Measurements from ENCODE around the gene ERLIN1. TPM values are rescaled to one million over a fixed set of nuclear protein-coding genes. Genes with fewer than 3 reads are reported as not detected.

Gene ERLIN1
- total RNA-seq: 28.3 and 39.2 TPM in 2 replicates

DNA sequence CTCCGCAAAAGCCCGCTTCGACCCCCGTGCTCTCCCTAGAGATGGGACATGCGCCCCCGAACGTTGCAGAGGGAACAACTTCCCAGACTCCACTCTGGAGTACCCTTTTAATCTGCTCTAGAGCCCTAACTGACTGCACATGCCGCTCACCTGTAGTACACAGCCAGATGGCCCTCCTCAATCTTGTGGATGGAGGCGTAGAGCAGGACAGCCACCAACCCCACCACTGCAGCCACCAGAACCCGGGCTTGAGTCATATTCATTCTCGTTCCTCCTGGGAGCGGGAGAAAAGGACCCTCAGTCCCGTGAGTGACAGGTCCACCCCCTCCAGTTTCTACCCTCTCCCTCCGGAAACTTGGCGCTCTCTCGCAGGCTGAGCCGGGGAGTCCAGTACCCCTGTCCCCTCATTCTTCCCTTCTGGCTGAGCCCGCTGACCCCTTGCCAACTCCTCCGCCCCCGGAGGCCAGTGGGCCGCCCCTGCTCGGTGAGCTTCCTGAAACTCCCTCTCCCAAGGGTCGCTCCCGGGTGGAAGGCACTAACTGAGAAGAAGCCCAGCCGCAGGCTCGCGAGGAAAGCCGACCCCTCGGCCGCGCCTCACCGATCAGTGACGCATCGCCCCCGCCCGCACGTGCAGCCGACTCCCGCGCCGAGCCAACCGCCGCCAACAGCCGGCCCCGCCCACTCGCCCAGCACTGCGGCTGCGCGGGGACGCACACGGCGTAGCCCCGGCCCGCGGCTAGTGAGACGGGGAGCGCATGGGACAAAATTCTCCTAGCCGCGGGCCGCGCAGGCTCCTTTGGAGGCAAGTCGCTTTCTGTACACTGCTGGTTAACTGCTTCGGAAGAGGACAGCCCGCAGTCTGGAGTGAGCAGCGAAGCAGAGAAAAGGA lies at the start of gene ERLIN1:
Gene ERLIN1, minus strand, starts transcription at position 666 of the 889 bp plus-strand sequence. Its CDS starts 403 bp downstream, at position 263.

Other genes starting within 250 kb of the ERLIN1 start
- gene DNMBP, start 176.1 kb downstream of the ERLIN1 start, total RNA-seq: 16.7 and 20.4 TPM in 2 replicates
- gene CPN1, start 104.2 kb downstream of the ERLIN1 start, total RNA-seq: not detected in 2 replicates
- gene CHUK, start 43.6 kb upstream of the ERLIN1 start, total RNA-seq: 17.3 and 19.1 TPM in 2 replicates
- gene CWF19L1, start 81.6 kb upstream of the ERLIN1 start, total RNA-seq: 22.5 and 35.3 TPM in 2 replicates
- 50.5 and 54.2 TPM in 2 replicates for gene BLOC1S2, start 100.7 kb upstream of the ERLIN1 start, total RNA-seq
- not detected in 2 replicates for gene PKD2L1, start 144.2 kb upstream of the ERLIN1 start, total RNA-seq
- gene SCD, start 161.2 kb upstream of the ERLIN1 start, total RNA-seq: 1,102 and 1,319 TPM in 2 replicates